HG03457 (cell line): ENCODE results near the gene SMS.

ENCODE experiments used
- ATAC-seq: cut with Tn5 transposase; IDR thresholded peaks from one replicate; pipeline ENCODE4 v1.9.1; 2021; ENCODE audit warnings: moderate number of reproducible peaks; ENCODE audit not compliant: unreplicated experiment

The SMS gene

GRCh38 chrX:22035236-22035635 is 94.7 kb downstream of the SMS start:
- ATAC-seq: no peak

GRCh38 chrX:22037225-22037624 is 96.7 kb downstream of the SMS start:
- no peak for ATAC-seq

- ATAC-seq: no peak
Observed at GRCh38 chrX:22037911-22038537, 97.5 kb downstream of the SMS start.

- no peak for ATAC-seq
Observed at GRCh38 chrX:22039541-22039940, 99.0 kb downstream of the SMS start.

- no peak for ATAC-seq
Observed at GRCh38 chrX:22040184-22040583, 99.7 kb downstream of the SMS start.

- ATAC-seq: no peak
Observed at GRCh38 chrX:22041907-22042530, 101.5 kb downstream of the SMS start.

- no peak for ATAC-seq
Observed at GRCh38 chrX:22043872-22044271, 103.4 kb downstream of the SMS start.
